GM18526 (cell line): ENCODE data around the gene GABRE.

Experiments
- POLR2A ChIP-seq: IDR thresholded peaks from 3 replicates; pipeline ENCODE4 v1.6.1; 2011; ENCODE audit not compliant: insufficient read length; ENCODE audit errors: extremely low read depth

Gene GABRE

GRCh38 chrX:151975736-151976275 is 1.3 kb upstream of the GABRE start:
- TF ChIP-seq POLR2A, result no peak

GRCh38 chrX:151975228-151975593 is 735 bp upstream of the GABRE start:
- no peak for TF ChIP-seq POLR2A

GRCh38 chrX:151973851-151974335 is 583 bp downstream of the GABRE start:
- no peak for TF ChIP-seq POLR2A

- no peak for TF ChIP-seq POLR2A
These were observed 1.3 kb downstream of the GABRE start for GRCh38 chrX:151973060-151973661.

GRCh38 chrX:151970661-151971060 is 3.8 kb downstream of the GABRE start:
- TF ChIP-seq POLR2A, result no peak

GRCh38 chrX:151970027-151970426 is 4.4 kb downstream of the GABRE start:
- no peak for TF ChIP-seq POLR2A

GRCh38 chrX:151966236-151966635 is 8.2 kb downstream of the GABRE start:
- no peak for TF ChIP-seq POLR2A

GRCh38 chrX:151962034-151962433 is 12.4 kb downstream of the GABRE start:
- no peak for TF ChIP-seq POLR2A

GRCh38 chrX:151958101-151958500 is 16.4 kb downstream of the GABRE start:
- no peak for TF ChIP-seq POLR2A

- no peak for TF ChIP-seq POLR2A
These were observed 19.7 kb downstream of the GABRE start for GRCh38 chrX:151954730-151955129.

- no peak for TF ChIP-seq POLR2A
These were observed 36.3 kb downstream of the GABRE start for GRCh38 chrX:151938172-151938571.

- no peak for TF ChIP-seq POLR2A
These were observed 39.1 kb downstream of the GABRE start for GRCh38 chrX:151935358-151935757.

- TF ChIP-seq POLR2A, result no peak
These were observed 45.4 kb downstream of the GABRE start for GRCh38 chrX:151929126-151929525.

GRCh38 chrX:151923648-151924047 is 50.8 kb downstream of the GABRE start:
- no peak for TF ChIP-seq POLR2A

- no peak for TF ChIP-seq POLR2A
These were observed 51.8 kb downstream of the GABRE start for GRCh38 chrX:151922692-151923091.

GRCh38 chrX:151921866-151922265 is 52.6 kb downstream of the GABRE start:
- no peak for TF ChIP-seq POLR2A

GRCh38 chrX:151921292-151921691 is 53.2 kb downstream of the GABRE start:
- no peak for TF ChIP-seq POLR2A
